ENCODE results near the gene PANX3. TPM values are rescaled to one million over a fixed set of nuclear protein-coding genes. Genes with fewer than 3 reads are reported as not detected.

Gene PANX3, protein sequence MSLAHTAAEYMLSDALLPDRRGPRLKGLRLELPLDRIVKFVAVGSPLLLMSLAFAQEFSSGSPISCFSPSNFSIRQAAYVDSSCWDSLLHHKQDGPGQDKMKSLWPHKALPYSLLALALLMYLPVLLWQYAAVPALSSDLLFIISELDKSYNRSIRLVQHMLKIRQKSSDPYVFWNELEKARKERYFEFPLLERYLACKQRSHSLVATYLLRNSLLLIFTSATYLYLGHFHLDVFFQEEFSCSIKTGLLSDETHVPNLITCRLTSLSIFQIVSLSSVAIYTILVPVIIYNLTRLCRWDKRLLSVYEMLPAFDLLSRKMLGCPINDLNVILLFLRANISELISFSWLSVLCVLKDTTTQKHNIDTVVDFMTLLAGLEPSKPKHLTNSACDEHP
- total RNA-seq = not detected

DNA sequence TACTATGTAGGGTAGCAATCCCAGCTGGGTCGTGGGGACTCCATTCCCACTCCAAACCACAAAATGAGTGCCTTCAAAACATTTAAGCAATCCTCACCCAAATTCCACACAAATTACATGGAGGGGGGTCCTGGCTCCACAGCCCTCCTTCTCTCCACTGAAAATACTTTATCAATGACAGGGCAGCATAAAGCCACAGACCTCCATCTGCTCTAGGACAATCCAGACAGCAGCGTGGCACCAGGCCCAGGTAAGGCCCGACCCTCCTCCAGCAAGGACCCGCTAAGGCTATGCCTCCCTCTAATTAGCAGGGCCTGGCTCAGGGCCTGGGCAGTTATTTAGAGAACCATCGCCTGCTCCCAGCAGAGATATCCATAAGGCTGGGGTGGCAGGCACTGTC lies at the start of gene PANX3:
Gene PANX3, plus strand, starts transcription at position 365 of the 400 bp plus-strand sequence. CDS start 129 bp downstream, outside the sequence.
- no peak within 1 kb of the TSS for H3K27ac ChIP-seq
- TF ChIP-seq, protein P1, sequence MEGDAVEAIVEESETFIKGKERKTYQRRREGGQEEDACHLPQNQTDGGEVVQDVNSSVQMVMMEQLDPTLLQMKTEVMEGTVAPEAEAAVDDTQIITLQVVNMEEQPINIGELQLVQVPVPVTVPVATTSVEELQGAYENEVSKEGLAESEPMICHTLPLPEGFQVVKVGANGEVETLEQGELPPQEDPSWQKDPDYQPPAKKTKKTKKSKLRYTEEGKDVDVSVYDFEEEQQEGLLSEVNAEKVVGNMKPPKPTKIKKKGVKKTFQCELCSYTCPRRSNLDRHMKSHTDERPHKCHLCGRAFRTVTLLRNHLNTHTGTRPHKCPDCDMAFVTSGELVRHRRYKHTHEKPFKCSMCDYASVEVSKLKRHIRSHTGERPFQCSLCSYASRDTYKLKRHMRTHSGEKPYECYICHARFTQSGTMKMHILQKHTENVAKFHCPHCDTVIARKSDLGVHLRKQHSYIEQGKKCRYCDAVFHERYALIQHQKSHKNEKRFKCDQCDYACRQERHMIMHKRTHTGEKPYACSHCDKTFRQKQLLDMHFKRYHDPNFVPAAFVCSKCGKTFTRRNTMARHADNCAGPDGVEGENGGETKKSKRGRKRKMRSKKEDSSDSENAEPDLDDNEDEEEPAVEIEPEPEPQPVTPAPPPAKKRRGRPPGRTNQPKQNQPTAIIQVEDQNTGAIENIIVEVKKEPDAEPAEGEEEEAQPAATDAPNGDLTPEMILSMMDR (IDR thresholded peaks at IDR 0.05) = no peak
- H3K36me3 ChIP-seq = no peaks in the 10 kb centered on the region
- H3K4me3 ChIP-seq = no peak within 1 kb of the TSS
- DNase-seq = no peak
- no peaks in the 10 kb centered on the region for H3K4me1 ChIP-seq
- no peaks in the 10 kb centered on the region for H3K27me3 ChIP-seq
- no peak within 1 kb of the TSS for H3K9ac ChIP-seq (ENCODE audit: low read depth in 2 of 2, low read length in 2 of 2)
- no peaks in the 10 kb centered on the region for H3K9me3 ChIP-seq
- intact Hi-C loops (cut with DNase I) = no loop called here

DNA sequence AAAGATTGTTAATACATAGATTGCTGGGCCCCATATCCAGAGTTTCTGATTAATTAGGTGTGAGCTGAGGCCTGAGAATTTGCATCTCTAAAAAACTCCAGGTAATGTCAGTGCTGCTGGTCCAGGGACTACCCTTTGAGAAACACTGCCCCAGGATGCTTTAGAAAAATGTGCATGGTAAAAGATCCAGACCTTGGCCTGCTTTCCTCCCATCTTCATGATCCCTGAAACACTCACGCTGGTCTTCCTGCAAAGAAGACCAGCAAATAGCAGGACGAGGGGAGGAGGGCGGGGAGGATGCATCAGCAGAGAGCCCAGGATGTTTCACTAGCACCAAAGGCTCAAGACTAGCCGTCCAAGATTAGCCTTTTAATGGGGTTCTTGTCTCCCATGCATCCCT lies 41.5 kb upstream of the PANX3 start, which contains the start of gene OR8A1:
Gene OR8A1, plus strand, starts transcription at position 301 of the 400 bp plus-strand sequence. CDS start 123 bp downstream, outside the sequence.
- Histone ChIP-seq H3K27ac (no peak within 1 kb of the TSS), H3K4me1 (no peaks in the 10 kb centered on the region), H3K9ac (ENCODE audit: low read depth in 2 of 2, low read length in 2 of 2) (no peak within 1 kb of the TSS), H3K4me3 (no peak within 1 kb of the TSS), H3K36me3 (no peaks in the 10 kb centered on the region), H3K9me3 (no peaks in the 10 kb centered on the region), H3K27me3 (no peaks in the 10 kb centered on the region)
- intact Hi-C loops (cut with DNase I) = no loop called here
- no peak for DNase-seq
- TF ChIP-seq, protein P1 (IDR thresholded peaks at IDR 0.05) = no peak

DNA sequence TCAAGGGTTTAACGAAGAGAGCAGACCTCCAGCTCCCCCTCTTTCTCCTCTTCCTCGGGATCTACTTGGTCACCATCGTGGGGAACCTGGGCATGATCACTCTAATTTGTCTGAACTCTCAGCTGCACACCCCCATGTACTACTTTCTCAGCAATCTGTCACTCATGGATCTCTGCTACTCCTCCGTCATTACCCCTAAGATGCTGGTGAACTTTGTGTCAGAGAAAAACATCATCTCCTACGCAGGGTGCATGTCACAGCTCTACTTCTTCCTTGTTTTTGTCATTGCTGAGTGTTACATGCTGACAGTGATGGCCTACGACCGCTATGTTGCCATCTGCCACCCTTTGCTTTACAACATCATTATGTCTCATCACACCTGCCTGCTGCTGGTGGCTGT lies 41.1 kb upstream of the PANX3 start:
- Histone ChIP-seq H3K4me3 (no peak overlapping the region), H3K36me3 (no peaks in the 10 kb centered on the region), H3K9ac (ENCODE audit: low read depth in 2 of 2, low read length in 2 of 2) (no peak overlapping the region), H3K27me3 (no peaks in the 10 kb centered on the region), H3K4me1 (no peaks in the 10 kb centered on the region), H3K27ac (no peak overlapping the region), H3K9me3 (no peaks in the 10 kb centered on the region)
- intact Hi-C loops (cut with DNase I) = no loop called here
- TF ChIP-seq, protein P1 (IDR thresholded peaks at IDR 0.05) = no peak
- no peak for DNase-seq

DNA sequence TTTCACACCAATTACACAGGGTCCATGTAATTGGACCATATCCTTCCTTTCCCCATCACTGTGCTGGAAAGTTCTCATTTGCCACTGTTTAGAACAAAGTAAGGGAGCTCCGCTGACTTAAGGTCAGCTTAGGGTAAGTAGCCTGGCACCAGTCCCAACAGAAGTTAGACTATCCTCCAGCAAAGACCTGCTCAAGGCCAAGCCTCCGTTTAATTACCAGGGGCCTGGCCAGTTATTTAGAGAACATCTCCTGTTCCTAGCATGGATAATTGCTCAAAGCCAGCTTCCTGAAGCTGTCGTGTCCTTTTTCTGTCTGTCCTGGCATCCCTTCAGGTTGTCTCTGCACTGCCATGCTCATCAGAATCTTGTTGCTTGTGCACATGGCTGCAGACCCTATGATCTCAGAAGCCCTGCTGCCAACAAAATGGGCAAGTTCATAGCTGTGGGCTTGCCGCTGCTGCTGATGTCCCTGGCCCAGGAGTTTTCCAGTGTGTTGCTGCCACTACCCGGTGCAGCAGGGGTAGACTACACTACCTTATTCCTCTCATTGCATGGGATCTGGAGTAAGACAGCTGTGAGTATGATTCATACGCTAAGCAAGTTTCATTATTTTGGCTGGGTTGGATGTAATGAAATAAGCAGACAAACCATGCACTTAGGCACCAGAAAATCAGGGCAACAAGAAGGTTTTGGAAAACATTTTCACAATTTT lies 33.4 kb upstream of the PANX3 start:
- H3K9me3 ChIP-seq = no peaks in the 10 kb centered on the region
- no peaks in the 10 kb centered on the region for H3K27me3 ChIP-seq
- H3K27ac ChIP-seq = no peak overlapping the region
- TF ChIP-seq, protein P1 (IDR thresholded peaks at IDR 0.05) = no peak
- H3K4me3 ChIP-seq = no peak overlapping the region
- DNase-seq = no peak
- intact Hi-C loops (cut with DNase I) = no loop called here
- no peak overlapping the region for H3K9ac ChIP-seq (ENCODE audit: low read depth in 2 of 2, low read length in 2 of 2)
- no peaks in the 10 kb centered on the region for H3K4me1 ChIP-seq
- no peaks in the 10 kb centered on the region for H3K36me3 ChIP-seq

DNA sequence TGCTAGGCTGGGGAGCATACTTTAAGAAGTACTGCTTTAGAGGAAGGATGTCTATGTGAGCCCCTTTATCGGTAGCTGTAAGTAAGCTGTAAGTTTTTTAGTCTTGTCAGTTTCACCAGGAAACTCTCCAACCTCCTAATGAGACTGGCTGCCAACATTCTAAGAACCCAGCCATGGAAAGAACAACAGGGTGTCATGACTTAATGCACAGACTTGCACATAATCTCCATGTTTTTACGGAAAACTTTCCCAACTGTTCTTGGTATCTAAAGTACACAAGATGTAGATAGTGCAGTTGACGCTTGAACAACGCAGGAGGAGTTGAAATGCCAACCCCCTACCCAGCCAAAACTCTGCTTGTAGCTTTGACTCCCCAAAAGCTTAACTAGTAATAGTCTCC lies 32.5 kb upstream of the PANX3 start:
- intact Hi-C loops (cut with DNase I) = no loop called here
- Histone ChIP-seq H3K27me3 (no peaks in the 10 kb centered on the region), H3K36me3 (no peaks in the 10 kb centered on the region), H3K27ac (no peak overlapping the region), H3K9me3 (no peaks in the 10 kb centered on the region), H3K4me3 (no peak overlapping the region), H3K4me1 (no peaks in the 10 kb centered on the region), H3K9ac (ENCODE audit: low read depth in 2 of 2, low read length in 2 of 2) (no peak overlapping the region)
- no peak for DNase-seq
- TF ChIP-seq, protein P1 (IDR thresholded peaks at IDR 0.05) = no peak

All from colonic mucosa (tissue), 4 donors.